ENCODE results near the gene C9orf85.
"Not testable (repeated sequence)": the region's sequence is repeated elsewhere in the genome, so short reads cannot be mapped to it uniquely, and the experiment has no call there.

C9orf85 gene

GRCh38 chr9:71987471-71988371 is 76.3 kb downstream of the C9orf85 start:
- no peak overlapping the region for H3K4me3 ChIP-seq (replicated peaks in 1 of 2; ENCODE audit: low read depth in 2 of 2, low read length in 2 of 2)
- TF ChIP-seq, protein P1, sequence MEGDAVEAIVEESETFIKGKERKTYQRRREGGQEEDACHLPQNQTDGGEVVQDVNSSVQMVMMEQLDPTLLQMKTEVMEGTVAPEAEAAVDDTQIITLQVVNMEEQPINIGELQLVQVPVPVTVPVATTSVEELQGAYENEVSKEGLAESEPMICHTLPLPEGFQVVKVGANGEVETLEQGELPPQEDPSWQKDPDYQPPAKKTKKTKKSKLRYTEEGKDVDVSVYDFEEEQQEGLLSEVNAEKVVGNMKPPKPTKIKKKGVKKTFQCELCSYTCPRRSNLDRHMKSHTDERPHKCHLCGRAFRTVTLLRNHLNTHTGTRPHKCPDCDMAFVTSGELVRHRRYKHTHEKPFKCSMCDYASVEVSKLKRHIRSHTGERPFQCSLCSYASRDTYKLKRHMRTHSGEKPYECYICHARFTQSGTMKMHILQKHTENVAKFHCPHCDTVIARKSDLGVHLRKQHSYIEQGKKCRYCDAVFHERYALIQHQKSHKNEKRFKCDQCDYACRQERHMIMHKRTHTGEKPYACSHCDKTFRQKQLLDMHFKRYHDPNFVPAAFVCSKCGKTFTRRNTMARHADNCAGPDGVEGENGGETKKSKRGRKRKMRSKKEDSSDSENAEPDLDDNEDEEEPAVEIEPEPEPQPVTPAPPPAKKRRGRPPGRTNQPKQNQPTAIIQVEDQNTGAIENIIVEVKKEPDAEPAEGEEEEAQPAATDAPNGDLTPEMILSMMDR (IDR thresholded peaks at IDR 0.05; ENCODE audit: low read depth, low read length), result no peak
- DNase-seq (ENCODE audit: low read depth in 2 of 2), result peak in 1 of 2 donors; percentile 39

GRCh38 chr9:71990466-71990865 is 79.0 kb downstream of the C9orf85 start:
- no peak overlapping the region for H3K4me3 ChIP-seq (replicated peaks in 1 of 2; ENCODE audit: low read depth in 2 of 2, low read length in 2 of 2)
- TF ChIP-seq, protein P1 (IDR thresholded peaks at IDR 0.05; ENCODE audit: low read depth, low read length), result no peak
- DNase-seq (ENCODE audit: low read depth in 2 of 2), result peak in 1 of 2 donors; percentile 9

DNA sequence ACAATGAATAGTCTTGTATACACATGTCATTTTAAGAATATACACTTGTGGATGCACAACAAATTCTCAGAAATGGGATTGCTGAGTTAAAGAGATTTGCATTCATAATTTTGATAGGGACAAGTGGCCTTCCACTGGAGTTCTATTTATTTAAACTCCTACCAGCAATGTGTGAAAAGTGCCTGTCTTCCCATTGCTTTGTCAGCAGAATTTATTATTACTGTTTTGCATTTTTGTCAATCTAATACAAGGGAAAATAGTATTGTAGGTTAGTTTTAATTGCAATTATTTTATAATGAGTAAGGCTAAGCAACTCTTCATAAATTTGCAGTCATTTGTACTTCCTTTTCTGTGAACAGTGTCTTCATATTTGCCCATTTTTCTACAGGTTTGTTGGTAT is 94.0 kb downstream of the C9orf85 start:
- TF ChIP-seq, protein P1 (IDR thresholded peaks at IDR 0.05; ENCODE audit: low read depth, low read length), result no peak
- no peak overlapping the region for H3K4me3 ChIP-seq (replicated peaks in 1 of 2; ENCODE audit: low read depth in 2 of 2, low read length in 2 of 2)
- DNase-seq (ENCODE audit: low read depth in 2 of 2), result no peak

- TF ChIP-seq, protein P1 (IDR thresholded peaks at IDR 0.05; ENCODE audit: low read depth, low read length), result no peak
- peak in 1 of 2 donors; percentile 40 for DNase-seq (ENCODE audit: low read depth in 2 of 2)
- no peak overlapping the region for H3K4me3 ChIP-seq (replicated peaks in 1 of 2; ENCODE audit: low read depth in 2 of 2, low read length in 2 of 2)
Measured at GRCh38 chr9:72006501-72006900, 95.1 kb downstream of the C9orf85 start.

- not testable (repeated sequence) for H3K4me3 ChIP-seq (replicated peaks in 1 of 2; ENCODE audit: low read depth in 2 of 2, low read length in 2 of 2); DNase-seq (ENCODE audit: low read depth in 2 of 2)
Measured at GRCh38 chr9:72007726-72008125, 96.3 kb downstream of the C9orf85 start.

DNA sequence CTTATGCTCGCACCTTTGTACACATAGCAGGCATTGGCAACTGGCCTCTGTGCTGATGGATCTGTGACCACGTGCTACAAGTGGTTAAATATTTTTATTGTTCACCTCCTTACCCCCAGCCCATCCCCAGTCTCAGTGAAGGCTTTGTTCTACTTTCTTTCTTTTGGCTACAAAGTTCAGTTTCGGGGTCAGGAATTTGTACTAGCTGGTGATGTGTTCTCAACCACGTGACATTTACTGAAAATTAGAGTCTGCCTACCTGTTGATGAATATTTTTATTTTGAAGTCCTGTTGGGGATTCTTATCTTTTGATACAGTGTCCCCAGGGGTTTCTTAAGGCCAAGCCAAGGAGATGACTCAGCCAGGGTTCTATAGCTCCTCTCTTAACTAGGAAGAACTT is 101.2 kb downstream of the C9orf85 start:
- TF ChIP-seq, protein P1 (IDR thresholded peaks at IDR 0.05; ENCODE audit: low read depth, low read length), result no peak
- DNase-seq (ENCODE audit: low read depth in 2 of 2), result peak in 1 of 2 donors; percentile 9
- no peak overlapping the region for H3K4me3 ChIP-seq (replicated peaks in 1 of 2; ENCODE audit: low read depth in 2 of 2, low read length in 2 of 2)

GRCh38 chr9:72013292-72013760 is 101.9 kb downstream of the C9orf85 start:
- DNase-seq (ENCODE audit: low read depth in 2 of 2), result no peak
- TF ChIP-seq, protein P1 (IDR thresholded peaks at IDR 0.05; ENCODE audit: low read depth, low read length), result no peak

More at GRCh38 chr9:72013292-72013760, 101.9 kb downstream of the C9orf85 start:
- H3K4me3 ChIP-seq (replicated peaks in 1 of 2; ENCODE audit: low read depth in 2 of 2, low read length in 2 of 2), result no peak overlapping the region

Data from cardiac fibroblast (primary cell).